ENCODE data around the gene CACUL1. TPM values are rescaled to one million over a fixed set of nuclear protein-coding genes. Genes with fewer than 3 reads are reported as not detected.

The CACUL1 gene
- total and polyA plus RNA-seq, 2 donors from 2014 or later: 5.3 to 39.3 TPM

- no peaks in the 10 kb centered on the region for H3K27me3 ChIP-seq (ENCODE audit: control insufficient read depth, insufficient read depth, low read length)
- H3K9ac ChIP-seq (ENCODE audit: low read length in 3 of 3): no peak overlapping the region
- TF ChIP-seq, protein P1, sequence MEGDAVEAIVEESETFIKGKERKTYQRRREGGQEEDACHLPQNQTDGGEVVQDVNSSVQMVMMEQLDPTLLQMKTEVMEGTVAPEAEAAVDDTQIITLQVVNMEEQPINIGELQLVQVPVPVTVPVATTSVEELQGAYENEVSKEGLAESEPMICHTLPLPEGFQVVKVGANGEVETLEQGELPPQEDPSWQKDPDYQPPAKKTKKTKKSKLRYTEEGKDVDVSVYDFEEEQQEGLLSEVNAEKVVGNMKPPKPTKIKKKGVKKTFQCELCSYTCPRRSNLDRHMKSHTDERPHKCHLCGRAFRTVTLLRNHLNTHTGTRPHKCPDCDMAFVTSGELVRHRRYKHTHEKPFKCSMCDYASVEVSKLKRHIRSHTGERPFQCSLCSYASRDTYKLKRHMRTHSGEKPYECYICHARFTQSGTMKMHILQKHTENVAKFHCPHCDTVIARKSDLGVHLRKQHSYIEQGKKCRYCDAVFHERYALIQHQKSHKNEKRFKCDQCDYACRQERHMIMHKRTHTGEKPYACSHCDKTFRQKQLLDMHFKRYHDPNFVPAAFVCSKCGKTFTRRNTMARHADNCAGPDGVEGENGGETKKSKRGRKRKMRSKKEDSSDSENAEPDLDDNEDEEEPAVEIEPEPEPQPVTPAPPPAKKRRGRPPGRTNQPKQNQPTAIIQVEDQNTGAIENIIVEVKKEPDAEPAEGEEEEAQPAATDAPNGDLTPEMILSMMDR (IDR thresholded peaks at IDR 0.05; ENCODE audit: borderline replicate concordance, extremely low read depth, insufficient read depth): no peak
- no peaks in the 10 kb centered on the region for H3K9me3 ChIP-seq (ENCODE audit: control insufficient read depth in 2 of 3, insufficient read depth in 1 of 3, low read length in 3 of 3)
- no peak for FAIRE-seq
- no peak overlapping the region for H3K27ac ChIP-seq (ENCODE audit: low read depth in 2 of 2, low read length in 2 of 2)
- no peak overlapping the region for H3K4me3 ChIP-seq (ENCODE audit: low read length in 3 of 3)
- DNase-seq: no peak
- intact Hi-C loops (cut with DNase I): no loop called here
- H3K4me1 ChIP-seq (ENCODE audit: control insufficient read depth in 2 of 3, insufficient read depth in 2 of 3, low read depth in 1 of 3, low read length in 3 of 3): no peaks in the 10 kb centered on the region
- no peaks in the 10 kb centered on the region for H3K36me3 ChIP-seq (ENCODE audit: control insufficient read depth in 2 of 3, insufficient read depth in 3 of 3, low read length in 3 of 3)
Observed at GRCh38 chr10:118633786-118634185, 121.0 kb downstream of the CACUL1 start.

- FAIRE-seq (no peak), DNase-seq (no peak)
- H3K36me3 ChIP-seq (ENCODE audit: control insufficient read depth in 2 of 3, insufficient read depth in 3 of 3, low read length in 3 of 3): no peaks in the 10 kb centered on the region
- H3K27me3 ChIP-seq (ENCODE audit: control insufficient read depth, insufficient read depth, low read length): no peaks in the 10 kb centered on the region
- intact Hi-C loops (cut with DNase I): no loop called here
- no peak overlapping the region for H3K9ac ChIP-seq (ENCODE audit: low read length in 3 of 3)
- TF ChIP-seq, protein P1 (IDR thresholded peaks at IDR 0.05; ENCODE audit: borderline replicate concordance, extremely low read depth, insufficient read depth): no peak
- H3K4me1 ChIP-seq (ENCODE audit: control insufficient read depth in 2 of 3, insufficient read depth in 2 of 3, low read depth in 1 of 3, low read length in 3 of 3): no peaks in the 10 kb centered on the region
- H3K9me3 ChIP-seq (ENCODE audit: control insufficient read depth in 2 of 3, insufficient read depth in 1 of 3, low read length in 3 of 3): no peaks in the 10 kb centered on the region
- no peak overlapping the region for H3K27ac ChIP-seq (ENCODE audit: low read depth in 2 of 2, low read length in 2 of 2)
- H3K4me3 ChIP-seq (ENCODE audit: low read length in 3 of 3): no peak overlapping the region
Observed at GRCh38 chr10:118629211-118629610, 125.6 kb downstream of the CACUL1 start.

DNA sequence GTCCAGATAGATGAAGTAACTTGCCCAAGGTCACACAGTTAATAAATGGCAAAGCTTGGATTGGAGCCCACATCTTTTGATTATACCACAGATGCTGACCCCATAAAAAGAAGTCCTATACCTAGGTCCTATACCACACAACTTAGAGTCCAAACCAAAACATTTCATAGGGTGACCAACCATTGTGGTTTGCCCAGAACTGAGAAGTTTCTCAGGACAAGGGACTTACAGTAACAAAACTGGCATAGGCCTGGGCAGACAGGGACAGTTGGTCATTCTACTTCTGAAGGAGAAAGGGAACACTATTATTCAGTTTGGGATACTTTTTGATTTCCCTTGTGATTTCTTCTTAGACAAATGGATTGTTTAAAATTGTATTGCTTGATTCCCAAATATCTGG lies 126.4 kb downstream of the CACUL1 start:
- no peaks in the 10 kb centered on the region for H3K27me3 ChIP-seq (ENCODE audit: control insufficient read depth, insufficient read depth, low read length)
- DNase-seq: no peak
- intact Hi-C loops (cut with DNase I): no loop called here
- no peaks in the 10 kb centered on the region for H3K36me3 ChIP-seq (ENCODE audit: control insufficient read depth in 2 of 3, insufficient read depth in 3 of 3, low read length in 3 of 3)
- no peak overlapping the region for H3K4me3 ChIP-seq (ENCODE audit: low read length in 3 of 3)
- H3K4me1 ChIP-seq (ENCODE audit: control insufficient read depth in 2 of 3, insufficient read depth in 2 of 3, low read depth in 1 of 3, low read length in 3 of 3): no peaks in the 10 kb centered on the region
- no peak for FAIRE-seq
- no peak overlapping the region for H3K9ac ChIP-seq (ENCODE audit: low read length in 3 of 3)
- H3K27ac ChIP-seq (ENCODE audit: low read depth in 2 of 2, low read length in 2 of 2): no peak overlapping the region
- TF ChIP-seq, protein P1 (IDR thresholded peaks at IDR 0.05; ENCODE audit: borderline replicate concordance, extremely low read depth, insufficient read depth): no peak
- no peaks in the 10 kb centered on the region for H3K9me3 ChIP-seq (ENCODE audit: control insufficient read depth in 2 of 3, insufficient read depth in 1 of 3, low read length in 3 of 3)

- Histone ChIP-seq H3K4me3 (ENCODE audit: low read length in 3 of 3) (no peak overlapping the region), H3K36me3 (ENCODE audit: control insufficient read depth in 2 of 3, insufficient read depth in 3 of 3, low read length in 3 of 3) (no peaks in the 10 kb centered on the region), H3K27ac (ENCODE audit: low read depth in 2 of 2, low read length in 2 of 2) (no peak overlapping the region), H3K9ac (ENCODE audit: low read length in 3 of 3) (no peak overlapping the region), H3K27me3 (ENCODE audit: control insufficient read depth, insufficient read depth, low read length) (no peaks in the 10 kb centered on the region), H3K4me1 (ENCODE audit: control insufficient read depth in 2 of 3, insufficient read depth in 2 of 3, low read depth in 1 of 3, low read length in 3 of 3) (no peaks in the 10 kb centered on the region), H3K9me3 (ENCODE audit: control insufficient read depth in 2 of 3, insufficient read depth in 1 of 3, low read length in 3 of 3) (no peaks in the 10 kb centered on the region)
- no peak for DNase-seq
- intact Hi-C loops (cut with DNase I): no loop called here
- TF ChIP-seq, protein P1 (IDR thresholded peaks at IDR 0.05; ENCODE audit: borderline replicate concordance, extremely low read depth, insufficient read depth): no peak
- no peak for FAIRE-seq
Observed at GRCh38 chr10:118626953-118627352, 127.8 kb downstream of the CACUL1 start.
